NCI-H748 (cell line): ENCODE measurements around the gene ANO9.

Experiments used
- DNase-seq: peaks from one replicate; lab custom pipeline; 2025; ENCODE audit not compliant: unreplicated experiment; lab: John Stamatoyannopoulos, UW

ANO9 gene

GRCh38 chr11:372809-373715, 68.7 kb downstream of the ANO9 start:
- DNase-seq: no peak

- no peak for DNase-seq
Measured at GRCh38 chr11:371716-372590, 69.9 kb downstream of the ANO9 start.

GRCh38 chr11:371051-371450, 70.8 kb downstream of the ANO9 start:
- DNase-seq: no peak

- peak; percentile 39 for DNase-seq
Measured at GRCh38 chr11:370070-370941, 71.5 kb downstream of the ANO9 start.

- peak; percentile 52 for DNase-seq
Measured at GRCh38 chr11:369336-370018, 72.3 kb downstream of the ANO9 start, which contains the start of gene B4GALNT4. B4GALNT4 (plus strand) TSS chr11:369499; CDS start chr11:369804, 305 bp downstream.

GRCh38 chr11:368414-369335, 73.1 kb downstream of the ANO9 start:
- peak; percentile 52 for DNase-seq

GRCh38 chr11:367956-368413, 73.8 kb downstream of the ANO9 start:
- DNase-seq: no peak
